SK-N-SH (cell line): ENCODE results near the gene DOK3. TPM values are rescaled to one million over a fixed set of nuclear protein-coding genes. Genes with fewer than 3 reads are reported as not detected.

ENCODE experiments used
- CTCF ChIA-PET: fragments of 300-600, 350-600 bp; formaldehyde crosslinking; extraction: SDS; loops from one replicate; lab custom pipeline; 2021; lab: Yijun Ruan, JAX
- POLR2A ChIA-PET: fragments of 350-600 bp; sonication (Branson Sonifier 250); formaldehyde crosslinking; extraction: SDS; loops from one replicate; lab custom pipeline; 2020; ENCODE audit warnings: antibody characterized with exemption, inconsistent platforms; lab: Yijun Ruan, JAX
- DNase-seq: peaks from one replicate; pipeline ENCODE4 v3.0.0; 2012
- H2AFZ ChIP-seq: fragments of 200-600 bp; sonication (generic); 2 replicates; pipeline ENCODE4 v1.8.1; 2016; ENCODE audit warnings: antibody characterized with exemption, mild to moderate bottlenecking, low read depth
- H3F3A ChIP-seq: fragments of 200-600 bp; sonication (generic); replicated peaks from 2 replicates; pipeline ENCODE3; 2016; ENCODE audit warnings: antibody characterized with exemption, mild to moderate bottlenecking; ENCODE audit not compliant: insufficient read depth
- H3K27ac ChIP-seq, 2 experiments: fragments of 200-500 bp in 1 of 2; fragments of 200-600 bp in 1 of 2; sonication (Bioruptor generic) in 1 of 2; sonication (generic), shearing (Covaris generic) in 1 of 2; 2 replicates each; pipeline versions ENCODE4 v1.5.1 to v1.6.1; 2014 to 2016; ENCODE audit warnings: low read depth in 2 of 2, inconsistent platforms in 1 of 2, low read length in 1 of 2, mild to moderate bottlenecking in 1 of 2, mixed read lengths in 1 of 2
- H3K27me3 ChIP-seq: fragments of 200-600 bp; sonication (generic), shearing (Covaris generic); 2 replicates; pipeline ENCODE4 v1.6.1; 2016; ENCODE audit warnings: mixed run types; ENCODE audit not compliant: insufficient read depth
- H3K36me3 ChIP-seq, 2 experiments: fragments of 200-500 bp in 1 of 2; fragments of 200-600 bp in 1 of 2; sonication (Bioruptor generic) in 1 of 2; sonication (generic) in 1 of 2; replicated peaks in 1 of 2; 2 replicates each; pipeline versions ENCODE3 to v1.5.1; 2014 to 2016; ENCODE audit warnings: low read length in 1 of 2, mild to moderate bottlenecking in 1 of 2; ENCODE audit not compliant: insufficient read depth in 2 of 2, control insufficient read depth in 1 of 2
- H3K4me1 ChIP-seq, 2 experiments: fragments of 200-500 bp in 1 of 2; fragments of 200-600 bp in 1 of 2; sonication (Bioruptor generic) in 1 of 2; sonication (generic), shearing (Covaris generic) in 1 of 2; 2 replicates each; pipeline versions ENCODE4 v1.5.1 to v1.6.1; 2014 to 2016; ENCODE audit warnings: low read depth in 1 of 2, low read length in 1 of 2, mixed run types in 1 of 2; ENCODE audit not compliant: insufficient read depth in 2 of 2, control insufficient read depth in 1 of 2
- H3K4me2 ChIP-seq: fragments of 200-600 bp; sonication (generic), shearing (Covaris generic); 2 replicates; pipeline ENCODE4 v1.6.1; 2017; ENCODE audit warnings: mixed run types
- H3K4me3 ChIP-seq, 2 experiments: fragments of 200-500 bp in 1 of 2; fragments of 200-600 bp in 1 of 2; sonication (Bioruptor generic) in 1 of 2; sonication (generic), shearing (Covaris generic) in 1 of 2; 2 replicates each; pipeline versions ENCODE4 v1.5.1 to v1.8.1; 2014 to 2016; ENCODE audit warnings: low read depth in 2 of 2, inconsistent platforms in 1 of 2, low read length in 1 of 2, mild to moderate bottlenecking in 1 of 2, mixed read lengths in 1 of 2, moderate library complexity in 1 of 2
- H3K79me2 ChIP-seq: fragments of 200-600 bp; sonication (generic); 2 replicates; pipeline ENCODE4 v1.8.1; 2017; ENCODE audit warnings: mild to moderate bottlenecking; ENCODE audit not compliant: insufficient read depth
- H3K9ac ChIP-seq: fragments of 200-600 bp; sonication (generic); 2 replicates; pipeline ENCODE4 v1.6.1; 2017; ENCODE audit warnings: mixed run types
- H3K9me2 ChIP-seq: fragments of 200-600 bp; sonication (generic); 2 replicates; pipeline ENCODE4 v1.6.1; 2017; ENCODE audit warnings: mixed run types
- H3K9me3 ChIP-seq: fragments of 200-600 bp; sonication (generic); 2 replicates; pipeline ENCODE4 v1.6.1; 2017; ENCODE audit warnings: mixed run types, mild to moderate bottlenecking, moderate library complexity
- H4K20me1 ChIP-seq: fragments of 200-600 bp; sonication (generic); 2 replicates; pipeline ENCODE4 v1.6.1; 2017; ENCODE audit warnings: mild to moderate bottlenecking, mixed run types; ENCODE audit not compliant: insufficient read depth
- CHD2 ChIP-seq: fragments of 150-350 bp; IDR thresholded peaks from 2 replicates; pipeline ENCODE4 v1.6.1; 2018; ENCODE audit warnings: low read length; ENCODE audit not compliant: partially characterized antibody
- CTCF ChIP-seq: fragments of 200-600 bp; sonication (generic); IDR thresholded peaks from 2 replicates; pipeline ENCODE4 v1.6.1; 2017; ENCODE audit warnings: antibody characterized with exemption, mild to moderate bottlenecking, moderate library complexity
- EP300 ChIP-seq, 2 experiments: IDR thresholded peaks; 2 replicates each; pipeline versions ENCODE4 v1.4.0 to v1.6.1; 2012; ENCODE audit warnings: borderline replicate concordance in 1 of 2, low read depth in 1 of 2, low read length in 1 of 2
- EZH2phosphoT487 ChIP-seq: fragments of 200-600 bp; sonication (generic); IDR thresholded peaks from 2 replicates; pipeline ENCODE4 v1.6.1; 2017; ENCODE audit warnings: low read depth, mixed run types, mild to moderate bottlenecking, antibody characterized with exemption, moderate library complexity, borderline replicate concordance
- FOXJ3 ChIP-seq: sonication (generic); formaldehyde crosslinking; IDR thresholded peaks from 2 replicates; pipeline ENCODE4 v1.5.1; 2020; ENCODE audit warnings: mild to moderate bottlenecking, missing genetic modification reagents
- GABPA ChIP-seq: IDR thresholded peaks from 2 replicates; pipeline ENCODE4 v1.4.0; 2012; ENCODE audit warnings: low read depth, mild to moderate bottlenecking
- JUND ChIP-seq: IDR thresholded peaks from 2 replicates; pipeline ENCODE4 v1.4.0; 2012
- MAX ChIP-seq: IDR thresholded peaks from 2 replicates; pipeline ENCODE4 v1.4.0; 2012; ENCODE audit warnings: low read depth
- MEF2A ChIP-seq: IDR thresholded peaks from 2 replicates; pipeline ENCODE4 v1.4.0; 2012; ENCODE audit warnings: low read depth, borderline replicate concordance
- MXI1 ChIP-seq: IDR thresholded peaks from 2 replicates; pipeline ENCODE4 v1.6.1; 2012; ENCODE audit warnings: mild to moderate bottlenecking, low read depth, low read length, improper control_type of control experiment
- NFIC ChIP-seq: IDR thresholded peaks from 2 replicates; pipeline ENCODE4 v1.4.0; 2012; ENCODE audit warnings: borderline replicate concordance
- PBX3 ChIP-seq: IDR thresholded peaks from 2 replicates; pipeline ENCODE4; 2012
- RFX5 ChIP-seq: IDR thresholded peaks from 2 replicates; pipeline ENCODE4 v1.6.1; 2012; ENCODE audit warnings: mild to moderate bottlenecking, improper control_type of control experiment, low read length
- RXRA ChIP-seq: IDR thresholded peaks from 2 replicates; pipeline ENCODE4 v1.4.0; 2012; ENCODE audit warnings: low read depth, mild to moderate bottlenecking, borderline replicate concordance
- SIN3A ChIP-seq: IDR thresholded peaks from 2 replicates; pipeline ENCODE4 v1.6.1; 2012; ENCODE audit warnings: low read depth, mild to moderate bottlenecking, low read length, moderate library complexity, borderline replicate concordance
- SMC3 ChIP-seq: IDR thresholded peaks from 2 replicates; pipeline ENCODE4 v1.6.1; 2012; ENCODE audit warnings: low read depth, low read length, improper control_type of control experiment
- USF1 ChIP-seq: IDR thresholded peaks from 2 replicates; pipeline ENCODE4 v1.4.0; 2012; ENCODE audit warnings: low read depth, borderline replicate concordance
- ZBTB33 ChIP-seq: IDR thresholded peaks from 2 replicates; pipeline ENCODE4 v1.4.0; 2012; ENCODE audit warnings: low read depth, borderline replicate concordance
- WGBS: methylation state at CpG from one replicate; pipeline ENCODE4 v1.1.6; 2017; ENCODE audit warnings: low lambda C conversion rate; 5-methylcytosine and 5-hydroxymethylcytosine counted together
- polyA plus RNA-seq, 3 experiments: library from polyadenylated mRNA; depleted of rRNA; stranded (reverse); fragments of >200 nt; gene quantifications; 2 replicates each; pipeline ENCODE4 v1.2.3, GENCODE V29; 2012

DOK3 gene
- polyA plus RNA-seq, 1 of the 3 experiments (the other 2 are of a cell fraction), result 2.2 TPM

- Histone ChIP-seq H3K9me2 (no peaks in the 10 kb centered on the region), H3K4me2 (no peak overlapping the region), H3F3A (peaks cover 22% of the 10 kb centered on the region), H3K27me3 (no peaks in the 10 kb centered on the region), H3K4me3 (no peak overlapping the region), H3K36me3 (peaks cover 44 to 62% of the 10 kb centered on the region in 2 experiments), H3K9me3 (no peaks in the 10 kb centered on the region), H3K27ac (no peak overlapping the region), H3K9ac (no peak overlapping the region), H2AFZ (no peak overlapping the region), H4K20me1 (peaks cover 60% of the 10 kb centered on the region), H3K4me1 (peaks cover 35 to 36% of the 10 kb centered on the region in 2 experiments; a peak in 3 of 4 replicates), H3K79me2 (peaks cover 67% of the 10 kb centered on the region)
- no peak for DNase-seq
- WGBS, result 95% methylated on average over 30 of the region's 31 CpGs
- ChIA-PET CTCF (interaction anchor here (0.7 to 20.3 kb wide), 3 partner anchors 11 to 63 kb away, joined by 3 to 215 read pairs (median 201); partner anchors contain the start of gene PDLIM7), POLR2A (no interaction called here)
- TF ChIP-seq ZBTB33 (no peak), PBX3 (no peak), RFX5 (no peak), GABPA (no peak), MEF2A (no peak), FOXJ3 (no peak), EP300 (IDR thresholded peaks at IDR 0.05; ENCODE audit: borderline replicate concordance in 1 of 2, low read depth in 1 of 2, low read length in 1 of 2) (no peak), MXI1 (no peak), MAX (no peak), EZH2phosphoT487 (no peak), NFIC (no peak), CTCF (no peak), JUND (no peak), SIN3A (no peak), CHD2 (no peak), USF1 (no peak), RXRA (no peak), SMC3 (no peak)
These were observed 42.2 kb downstream of the DOK3 start for GRCh38 chr5:177467436-177467835.
